ENCODE measurements around the gene ACBD6.
A peak's percentile ranks its signal among the peaks of the same experiment; 100 is the strongest.
"Not testable (repeated sequence)": the region's sequence is repeated elsewhere in the genome, so short reads cannot be mapped to it uniquely, and the experiment has no call there.

Gene ACBD6

DNA sequence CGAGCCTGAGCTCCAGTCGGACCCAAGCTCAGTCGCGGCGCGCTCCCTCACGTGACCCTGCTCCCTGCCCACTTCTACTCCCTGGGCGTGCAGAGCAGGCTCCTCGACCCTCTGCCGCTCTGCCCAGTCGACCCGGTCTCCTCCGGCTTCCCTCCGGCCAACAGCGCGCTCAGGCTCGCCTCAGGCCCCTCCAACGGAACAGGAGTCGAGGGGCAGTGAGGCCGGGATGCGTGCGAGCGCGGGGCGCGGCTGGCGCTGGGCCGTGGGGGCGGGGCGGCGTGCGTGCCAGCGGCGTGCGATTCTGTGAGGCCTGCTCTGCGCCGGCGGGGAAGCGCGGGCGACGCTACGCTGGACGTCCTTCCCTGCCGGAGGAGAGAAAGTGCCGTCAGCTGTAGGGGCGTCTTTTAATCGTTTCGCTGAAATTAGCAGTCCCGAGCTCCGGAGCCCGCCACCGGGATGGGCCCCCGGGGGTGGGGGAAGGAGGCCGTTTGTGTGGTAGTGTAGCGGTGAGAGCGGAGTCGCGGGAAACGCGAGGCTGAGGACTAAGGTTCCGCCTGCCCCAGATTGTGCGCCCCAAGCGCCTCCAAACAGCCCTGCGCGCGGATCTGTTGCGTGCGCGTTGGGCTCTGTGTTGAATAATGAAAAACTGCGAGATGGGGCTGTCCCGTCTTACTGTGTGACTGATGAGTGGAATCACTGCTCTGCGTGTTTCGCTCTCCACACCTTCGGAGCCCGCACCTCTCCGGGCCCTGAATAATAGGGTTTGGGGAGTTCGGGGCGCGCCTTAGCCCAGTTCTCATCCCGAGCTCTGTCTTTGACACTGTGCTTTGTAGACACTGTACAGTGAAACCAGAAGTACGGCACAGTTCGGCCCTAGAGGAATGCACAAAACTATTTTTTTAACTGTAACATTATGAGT is at the start of gene ACBD6:
TSS of gene ACBD6 (minus strand) at position 217 of the 919 bp plus-strand sequence. CDS start 311 bp downstream, outside the sequence.
- DNase-seq (ENCODE audit: low spot score) = peak; percentile 90

GRCh38 chr1:180551997-180552396 is 49.6 kb upstream of the ACBD6 start:
- no peak for DNase-seq (ENCODE audit: low spot score)

GRCh38 chr1:180550241-180550640 is 47.9 kb upstream of the ACBD6 start:
- no peak for DNase-seq (ENCODE audit: low spot score)

- not testable (repeated sequence) for DNase-seq (ENCODE audit: low spot score)
These were observed 47.4 kb upstream of the ACBD6 start for GRCh38 chr1:180549770-180550169.

- DNase-seq (ENCODE audit: low spot score) = no peak
These were observed 46.4 kb upstream of the ACBD6 start for GRCh38 chr1:180548686-180549317.

DNA sequence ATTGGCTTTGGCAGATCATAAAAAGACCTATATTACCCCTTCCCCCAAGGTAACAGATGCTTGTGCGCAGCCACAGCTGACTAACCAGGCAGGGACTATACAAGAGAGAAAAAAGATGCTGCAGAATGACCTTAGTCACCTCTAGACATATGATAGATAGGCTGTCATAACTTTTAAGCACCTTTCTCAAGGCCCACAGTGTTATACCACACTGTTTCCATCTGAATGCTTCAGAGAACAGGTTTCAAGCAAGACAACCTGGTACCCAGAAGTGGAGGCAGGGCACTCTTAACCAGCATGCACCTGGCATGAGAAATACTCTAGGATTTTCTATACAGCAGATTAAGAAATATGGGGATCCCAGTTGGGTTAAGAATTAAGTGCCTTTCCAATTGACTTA is 43.6 kb upstream of the ACBD6 start:
- no peak for DNase-seq (ENCODE audit: low spot score)

- no peak for DNase-seq (ENCODE audit: low spot score)
These were observed 41.7 kb upstream of the ACBD6 start for GRCh38 chr1:180544050-180544449.

- DNase-seq (ENCODE audit: low spot score) = peak; percentile 20
These were observed 40.4 kb upstream of the ACBD6 start for GRCh38 chr1:180542838-180543145.

DNA sequence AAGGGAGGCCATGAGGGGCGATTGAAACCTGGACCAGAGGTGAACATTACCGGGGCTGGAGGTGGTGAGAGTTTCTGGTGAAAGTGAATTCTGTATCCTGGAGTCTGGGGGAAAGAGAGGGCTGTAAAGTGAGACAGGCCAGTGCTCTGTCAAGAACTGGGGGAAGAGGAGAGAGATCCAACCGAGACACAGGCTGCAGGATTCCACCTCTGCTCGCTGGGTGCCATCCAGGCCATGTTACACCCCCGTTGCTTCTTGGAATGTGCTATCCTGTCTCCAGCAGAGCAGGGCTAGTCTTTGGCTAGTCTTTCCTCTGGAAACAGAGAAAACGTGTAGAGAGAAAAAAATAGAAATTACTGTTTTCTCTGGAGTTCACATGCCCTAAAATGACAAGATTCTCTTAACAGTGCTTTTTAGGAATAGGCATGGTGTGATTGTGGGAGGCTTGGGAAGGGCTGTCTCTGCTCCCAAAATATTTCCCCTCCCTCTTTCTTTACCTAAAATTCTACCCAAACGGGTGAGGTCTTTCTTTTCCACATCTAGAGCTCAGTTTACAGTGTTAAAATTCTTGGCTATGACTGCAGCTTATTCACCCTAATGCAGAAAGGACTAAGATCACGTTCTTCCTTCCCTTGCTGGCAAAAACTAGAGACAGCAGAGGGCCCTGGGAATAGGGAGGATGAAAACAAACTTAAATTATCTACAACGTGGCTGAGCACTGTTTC is 39.9 kb upstream of the ACBD6 start:
- no peak for DNase-seq (ENCODE audit: low spot score)

- DNase-seq (ENCODE audit: low spot score) = no peak
These were observed 38.6 kb upstream of the ACBD6 start for GRCh38 chr1:180540697-180541594.

- DNase-seq (ENCODE audit: low spot score) = no peak
These were observed 36.8 kb upstream of the ACBD6 start for GRCh38 chr1:180539136-180539535.

DNA sequence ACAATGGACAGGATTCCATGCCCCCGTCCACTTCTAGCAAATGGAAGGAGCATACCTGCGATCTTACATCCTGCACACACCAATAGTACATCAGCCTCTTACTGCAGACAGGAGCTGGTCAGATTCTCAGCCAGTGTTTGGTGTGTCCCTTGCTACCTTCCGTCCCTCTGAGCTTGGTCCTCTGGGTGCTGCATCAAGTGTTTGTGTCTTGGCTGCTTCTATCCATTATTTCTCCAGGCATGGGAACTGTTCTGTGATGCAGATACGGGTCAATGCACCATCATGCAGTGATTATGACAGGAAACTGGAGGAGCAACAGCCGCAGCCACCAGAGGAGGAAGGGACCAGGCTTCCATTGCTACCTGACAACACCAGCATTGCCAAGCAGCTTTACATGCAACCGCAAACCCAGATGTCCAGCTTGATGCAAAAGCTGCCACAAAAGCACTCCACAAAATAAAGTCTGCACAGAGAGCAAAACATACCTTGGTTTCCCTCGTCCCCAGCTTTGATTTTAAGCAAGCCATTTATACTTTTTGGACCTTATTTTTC is 34.5 kb upstream of the ACBD6 start:
- DNase-seq (ENCODE audit: low spot score) = no peak

- DNase-seq (ENCODE audit: low spot score) = no peak
These were observed 33.1 kb upstream of the ACBD6 start for GRCh38 chr1:180535418-180535999.

GRCh38 chr1:180534214-180534613 is 31.8 kb upstream of the ACBD6 start:
- no peak for DNase-seq (ENCODE audit: low spot score)

DNA sequence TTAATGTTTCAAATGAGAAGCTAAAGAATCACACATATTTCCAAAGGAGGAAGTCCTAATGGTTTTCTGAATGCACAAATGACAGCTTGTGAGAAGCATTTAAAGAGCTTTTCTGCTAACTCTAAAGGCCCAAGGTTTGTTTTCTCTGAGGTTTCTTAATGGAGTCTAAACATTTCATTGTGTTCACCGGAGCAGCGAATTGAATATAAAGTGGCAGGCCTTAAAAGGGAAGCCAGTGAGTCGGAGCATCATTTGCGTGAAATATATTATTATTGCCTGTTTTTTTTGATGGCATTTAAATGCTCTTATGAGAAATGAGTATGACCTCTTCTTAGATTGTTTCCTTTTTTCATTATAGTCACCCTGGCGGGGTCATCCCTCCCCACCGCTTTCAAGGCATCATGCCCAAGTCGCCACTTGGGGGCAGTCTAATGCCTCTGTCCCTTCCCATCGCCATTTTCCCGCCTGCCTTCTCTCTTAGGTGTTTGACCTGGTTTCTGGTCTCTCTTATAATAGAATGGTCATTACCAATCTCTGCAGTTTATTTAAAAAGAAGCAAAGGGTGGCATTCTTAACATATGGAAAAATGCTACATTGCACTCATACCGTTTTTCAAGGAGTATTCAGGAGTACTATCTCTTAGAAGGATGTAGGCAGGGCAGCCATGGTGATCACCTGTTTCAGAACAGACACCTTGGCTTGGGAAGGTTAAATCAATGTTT is 31.1 kb upstream of the ACBD6 start:
- DNase-seq (ENCODE audit: low spot score) = peak; percentile 82

GRCh38 chr1:180532854-180533253 is 30.5 kb upstream of the ACBD6 start:
- no peak for DNase-seq (ENCODE audit: low spot score)

DNA sequence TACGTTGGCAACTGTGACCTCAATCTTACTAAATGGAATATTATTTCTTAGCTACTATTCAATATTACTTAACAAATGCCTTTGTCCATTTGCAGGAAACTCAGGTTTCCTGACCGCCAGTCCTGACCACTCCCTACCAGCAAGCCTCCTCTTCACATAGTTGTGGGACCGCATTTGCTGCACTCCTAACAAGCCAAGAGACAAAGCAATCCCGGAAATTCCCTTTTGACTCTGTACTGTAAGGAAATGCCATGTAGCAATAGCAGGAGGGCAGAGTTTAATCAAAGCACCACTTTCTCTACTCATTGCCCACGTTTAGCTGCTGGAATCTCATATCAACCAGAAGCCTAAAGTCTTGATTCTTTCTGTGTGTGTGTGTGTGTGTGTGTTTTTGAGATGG is 28.1 kb upstream of the ACBD6 start:
- no peak for DNase-seq (ENCODE audit: low spot score)

DNA sequence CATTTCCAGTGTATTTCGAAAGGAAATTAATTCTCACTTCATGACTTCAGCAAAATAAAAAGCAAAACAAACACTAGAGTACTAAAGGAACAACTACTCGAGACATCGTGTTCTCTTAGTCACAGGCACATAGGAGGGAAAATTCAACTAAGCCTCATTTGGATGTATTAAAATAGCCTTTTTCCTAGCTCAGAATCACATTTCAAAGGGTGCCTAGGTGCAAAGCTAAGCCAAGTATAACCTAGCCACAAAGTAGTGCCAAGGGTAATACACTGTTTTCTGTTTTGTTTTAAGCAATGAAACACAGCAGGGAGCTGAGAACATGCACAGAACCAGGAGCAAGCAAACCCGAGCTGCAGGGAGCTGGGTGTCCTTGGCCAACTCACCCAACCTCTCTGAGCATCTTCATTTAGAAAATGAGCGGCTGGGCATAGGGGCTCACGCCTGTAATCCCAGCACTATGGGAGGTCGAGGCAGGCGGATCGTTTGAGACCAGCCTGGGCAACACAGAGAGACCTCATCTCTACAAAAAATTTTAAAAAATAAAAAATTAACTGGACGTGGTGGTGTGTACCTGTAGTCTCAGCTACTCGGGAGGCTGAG is 26.6 kb upstream of the ACBD6 start:
- DNase-seq (ENCODE audit: low spot score) = no peak

GRCh38 chr1:180527101-180527669 is 24.8 kb upstream of the ACBD6 start:
- DNase-seq (ENCODE audit: low spot score) = no peak

DNA sequence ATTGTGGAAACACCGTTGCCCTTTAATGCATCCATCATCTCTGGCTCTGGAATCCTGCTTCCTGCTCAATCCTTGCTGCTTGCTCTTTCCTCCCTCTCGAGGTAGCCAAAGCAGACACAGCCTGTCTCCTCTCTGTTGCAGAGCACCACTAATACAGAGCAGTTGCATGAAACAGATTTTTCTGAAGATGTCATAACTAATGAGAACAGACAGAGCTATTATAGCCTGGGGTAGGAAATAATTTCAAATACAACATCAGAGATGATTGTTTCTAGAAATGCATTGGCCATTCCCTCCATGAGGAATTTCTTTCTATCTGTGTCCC is 23.3 kb upstream of the ACBD6 start:
- no peak for DNase-seq (ENCODE audit: low spot score)

All from Ammon's horn (tissue), 1 donor.